ENCODE data around the gene FBXO38.

- TF ChIP-seq CTCF (conservative IDR thresholded peaks at IDR 0.05; ENCODE audit: low read length): no peak
- TF ChIP-seq EZH2phosphoT487 (IDR thresholded peaks at IDR 0.05; ENCODE audit: borderline replicate concordance): no peak
Measured at GRCh38 chr5:148343046-148343407, 40.7 kb upstream of the FBXO38 start.
